Measurements from ENCODE around the gene ADGRB2.

Gene ADGRB2

DNA sequence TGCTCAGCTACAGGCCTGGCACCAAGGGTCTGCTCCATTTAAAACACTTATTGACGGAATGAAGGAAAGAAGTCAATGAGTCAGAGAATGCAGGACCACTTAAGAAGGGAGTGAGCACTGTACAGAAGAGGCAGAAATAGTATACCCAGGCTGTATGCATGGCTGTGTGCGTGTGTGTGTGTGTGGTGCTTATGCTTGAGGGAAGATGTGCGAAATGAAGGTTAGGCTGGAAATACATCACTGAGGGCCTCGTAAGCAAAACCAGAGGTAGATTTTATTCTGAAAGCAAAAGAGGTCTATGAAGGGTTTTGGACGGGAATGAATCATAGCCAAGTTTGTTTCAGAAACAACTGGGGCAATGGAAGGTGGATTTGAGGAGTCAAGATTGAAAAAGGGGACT lies 9.7 kb upstream of the ADGRB2 start:
- H3K36me3 Mint-ChIP-seq (ENCODE audit: insufficient read depth): peaks cover 4% of the 10 kb centered on the region
- H3K4me3 Mint-ChIP-seq: no peak overlapping the region
- peaks cover 17 to 21% of the 10 kb centered on the region in 2 donors for H3K4me1 Mint-ChIP-seq (ENCODE audit: low read depth in 2 of 2)
- H3K9me3 Mint-ChIP-seq: no peaks in the 10 kb centered on the region
- ATAC-seq (replicated peaks): no peak
- DNase-seq: no peak
- peaks cover 51 to 68% of the 10 kb centered on the region in 2 donors for H3K27me3 Mint-ChIP-seq
- no peak overlapping the region for H3K27ac Mint-ChIP-seq

- Mint-ChIP-seq H3K4me3 (peak overlapping the region; percentile 84 to 93), H3K9me3 (no peaks in the 10 kb centered on the region), H3K27ac (peak overlapping the region; percentile 23 to 77), H3K27me3 (peaks cover 48 to 61% of the 10 kb centered on the region in 2 donors), H3K36me3 (ENCODE audit: insufficient read depth) (peaks cover 4% of the 10 kb centered on the region), H3K4me1 (ENCODE audit: low read depth in 2 of 2) (peaks cover 20 to 21% of the 10 kb centered on the region in 2 donors)
- peak; percentile 57 for ATAC-seq (replicated peaks)
- DNase-seq: no peak
Measured at GRCh38 chr1:31772669-31773248, 8.6 kb upstream of the ADGRB2 start.

GRCh38 chr1:31771891-31772668 lies 7.9 kb upstream of the ADGRB2 start:
- H3K4me1 Mint-ChIP-seq (ENCODE audit: low read depth in 2 of 2): peaks cover 20 to 21% of the 10 kb centered on the region in 2 donors

GRCh38 chr1:31769720-31770390 lies 5.7 kb upstream of the ADGRB2 start:
- Mint-ChIP-seq H3K27ac (no peak overlapping the region), H3K9me3 (no peaks in the 10 kb centered on the region), H3K4me1 (ENCODE audit: low read depth in 2 of 2) (peaks cover 20 to 25% of the 10 kb centered on the region in 2 donors), H3K36me3 (ENCODE audit: insufficient read depth) (peaks cover 4% of the 10 kb centered on the region), H3K27me3 (peaks cover 25 to 32% of the 10 kb centered on the region in 2 donors), H3K4me3 (no peak overlapping the region)
- no peak for DNase-seq
- no peak for ATAC-seq (replicated peaks)

More at GRCh38 chr1:31771891-31772668, 7.9 kb upstream of the ADGRB2 start:
- no peak for DNase-seq
- ATAC-seq (replicated peaks): peak; percentile 63
- H3K4me3 Mint-ChIP-seq: peak overlapping the region; percentile 84 to 93
- H3K36me3 Mint-ChIP-seq (ENCODE audit: insufficient read depth): peaks cover 4% of the 10 kb centered on the region
- peak overlapping the region; percentile 23 to 77 for H3K27ac Mint-ChIP-seq
- H3K27me3 Mint-ChIP-seq: peaks cover 41 to 54% of the 10 kb centered on the region in 2 donors
- H3K9me3 Mint-ChIP-seq: no peaks in the 10 kb centered on the region

GRCh38 chr1:31768939-31769704 lies 5.0 kb upstream of the ADGRB2 start:
- ATAC-seq (replicated peaks) (no peak), DNase-seq (no peak)
- Mint-ChIP-seq H3K4me3 (no peak overlapping the region), H3K27me3 (peaks cover 17 to 25% of the 10 kb centered on the region in 2 donors), H3K4me1 (ENCODE audit: low read depth in 2 of 2) (peaks cover 20 to 28% of the 10 kb centered on the region in 2 donors), H3K27ac (peak overlapping the region in 1 of 2 donors; percentile 11), H3K9me3 (no peaks in the 10 kb centered on the region), H3K36me3 (ENCODE audit: insufficient read depth) (peaks cover 4% of the 10 kb centered on the region)

- Mint-ChIP-seq H3K9me3 (no peaks in the 10 kb centered on the region), H3K36me3 (ENCODE audit: insufficient read depth) (peaks cover 4% of the 10 kb centered on the region), H3K4me3 (no peak overlapping the region), H3K27ac (peak overlapping the region in 1 of 2 donors; percentile 11), H3K27me3 (peaks cover 11 to 18% of the 10 kb centered on the region in 2 donors), H3K4me1 (ENCODE audit: low read depth in 2 of 2) (peaks cover 22 to 28% of the 10 kb centered on the region in 2 donors)
- no peak for ATAC-seq (replicated peaks)
- no peak for DNase-seq
Measured at GRCh38 chr1:31768407-31768907, 4.3 kb upstream of the ADGRB2 start.

GRCh38 chr1:31767225-31767624 lies 3.1 kb upstream of the ADGRB2 start:
- no peak for DNase-seq
- Mint-ChIP-seq H3K27ac (no peak overlapping the region), H3K4me1 (ENCODE audit: low read depth in 2 of 2) (peaks cover 24 to 26% of the 10 kb centered on the region in 2 donors), H3K4me3 (no peak overlapping the region), H3K9me3 (no peaks in the 10 kb centered on the region), H3K36me3 (ENCODE audit: insufficient read depth) (no peaks in the 10 kb centered on the region), H3K27me3 (peaks cover 8 to 18% of the 10 kb centered on the region in 2 donors)
- no peak for ATAC-seq (replicated peaks)

DNA sequence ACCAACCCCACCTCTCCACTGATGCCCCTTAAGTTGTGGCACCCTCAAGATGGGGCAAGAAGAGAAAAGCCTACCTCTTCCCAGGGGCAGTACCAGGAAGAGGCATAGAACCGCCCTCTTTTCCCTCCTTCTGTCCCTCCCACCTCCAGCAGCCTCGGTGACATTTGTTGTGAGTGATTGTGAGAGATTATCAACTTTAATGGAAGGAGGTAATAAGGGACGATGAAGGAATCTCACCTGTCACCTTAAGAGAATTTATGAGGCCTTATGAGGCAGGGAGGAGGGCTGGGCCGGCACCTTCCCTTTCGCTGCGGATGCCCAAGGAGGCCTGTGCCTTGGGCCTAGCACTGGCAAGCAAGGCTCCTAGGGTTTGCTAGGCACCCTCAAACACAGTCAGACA lies 1.4 kb upstream of the ADGRB2 start:
- ATAC-seq (replicated peaks): no peak
- Mint-ChIP-seq H3K9me3 (no peaks in the 10 kb centered on the region), H3K4me1 (ENCODE audit: low read depth in 2 of 2) (peaks cover 14 to 22% of the 10 kb centered on the region in 2 donors), H3K27ac (no peak overlapping the region), H3K27me3 (peaks cover 0 to 23% of the 10 kb centered on the region in 2 donors), H3K36me3 (ENCODE audit: insufficient read depth) (no peaks in the 10 kb centered on the region), H3K4me3 (no peak overlapping the region)
- no peak for DNase-seq

DNA sequence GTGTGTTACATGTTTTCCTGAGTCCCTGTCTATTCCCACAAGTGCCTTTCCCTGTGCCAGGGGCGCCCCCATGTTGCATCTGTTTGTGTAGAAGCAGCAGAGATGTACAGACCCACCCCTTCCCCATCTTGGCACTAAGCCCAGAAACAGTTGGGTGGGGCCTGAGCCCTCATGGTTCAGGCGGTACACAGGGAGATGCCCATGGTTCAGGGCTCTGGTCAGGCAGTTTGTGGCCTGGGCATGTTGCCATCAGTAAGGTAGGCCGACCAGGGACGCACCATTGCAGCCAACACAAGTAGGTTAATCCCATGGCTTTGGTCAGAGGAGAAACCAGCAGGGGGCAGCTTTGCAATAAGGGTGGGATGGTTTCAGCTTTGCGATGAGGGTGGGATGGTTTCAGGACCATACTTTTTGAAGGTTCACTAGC lies 914 bp upstream of the ADGRB2 start:
- no peak for ATAC-seq (replicated peaks)
- Mint-ChIP-seq H3K4me3 (peak overlapping the region in 1 of 2 donors; percentile 72), H3K4me1 (ENCODE audit: low read depth in 2 of 2) (peaks cover 17 to 24% of the 10 kb centered on the region in 2 donors), H3K27me3 (peaks cover 0 to 23% of the 10 kb centered on the region in 2 donors), H3K36me3 (ENCODE audit: insufficient read depth) (no peaks in the 10 kb centered on the region), H3K27ac (no peak overlapping the region), H3K9me3 (no peaks in the 10 kb centered on the region)
- DNase-seq: no peak

- no peaks in the 10 kb centered on the region for H3K9me3 Mint-ChIP-seq
- peak; percentile 33 for ATAC-seq (replicated peaks)
- peaks cover 20 to 25% of the 10 kb centered on the region in 2 donors for H3K4me1 Mint-ChIP-seq (ENCODE audit: low read depth in 2 of 2)
- H3K36me3 Mint-ChIP-seq (ENCODE audit: insufficient read depth): peaks cover 5% of the 10 kb centered on the region
- no peak overlapping the region for H3K27ac Mint-ChIP-seq
- H3K4me3 Mint-ChIP-seq: peak overlapping the region; percentile 83 to 91
- peaks cover 0 to 23% of the 10 kb centered on the region in 2 donors for H3K27me3 Mint-ChIP-seq
- no peak for DNase-seq
Measured at GRCh38 chr1:31763671-31764311, 349 bp downstream of the ADGRB2 start.

GRCh38 chr1:31762726-31763670 lies 1.1 kb downstream of the ADGRB2 start:
- peaks cover 5% of the 10 kb centered on the region for H3K36me3 Mint-ChIP-seq (ENCODE audit: insufficient read depth)
- peak overlapping the region; percentile 83 to 91 for H3K4me3 Mint-ChIP-seq
- H3K27ac Mint-ChIP-seq: no peak overlapping the region
- peaks cover 0 to 23% of the 10 kb centered on the region in 2 donors for H3K27me3 Mint-ChIP-seq
- ATAC-seq (replicated peaks) (peak; percentile 51), DNase-seq (peak; percentile 60 to 65 (median 64))
- H3K9me3 Mint-ChIP-seq: no peaks in the 10 kb centered on the region
- peaks cover 19 to 25% of the 10 kb centered on the region in 2 donors for H3K4me1 Mint-ChIP-seq (ENCODE audit: low read depth in 2 of 2)

Measured in effector memory CD8-positive, alpha-beta T cell (primary cell).